Peyer's patch (tissue), 4 donors: ENCODE data around the gene SERINC5. TPM values are rescaled to one million over a fixed set of nuclear protein-coding genes. Genes with fewer than 3 reads are reported as not detected.

ENCODE experiments used
- DNase-seq, 3 donors: peaks; one replicate each; pipeline ENCODE4 v3.0.0-alpha.2; 2017 to 2019
- H3K27ac ChIP-seq, 4 donors: fragments of 200-600 bp; sonication (generic); one replicate each; pipeline ENCODE4 v1.5.1; 2016 to 2019
- H3K27me3 ChIP-seq, 2 donors: fragments of 200-600 bp; sonication (generic); one replicate each; pipeline ENCODE4 v1.5.1; 2019
- H3K36me3 ChIP-seq, 3 donors: fragments of 200-600 bp; sonication (generic); one replicate each; pipeline ENCODE4 v1.5.1; 2016 to 2019
- H3K4me1 ChIP-seq, 4 donors: fragments of 200-600 bp; sonication (generic); one replicate each; pipeline ENCODE4 v1.5.1; 2016 to 2019
- H3K4me3 ChIP-seq, 4 donors: fragments of 200-600 bp; sonication (generic); 1 replicate in 3 of 4; 2 replicates in 1 of 4; pipeline ENCODE4 v1.5.1; 2016 to 2019; ENCODE audit warnings: mild to moderate bottlenecking in 1 of 4
- H3K9me3 ChIP-seq, 4 donors: fragments of 200-600 bp; sonication (generic); one replicate each; pipeline ENCODE4 v1.5.1; 2016 to 2019; ENCODE audit warnings: mild to moderate bottlenecking in 1 of 4
- POLR2A ChIP-seq, 2 donors: fragments of 450-650 bp; IDR thresholded peaks; one replicate each; pipeline ENCODE4 v1.5.1; 2017; ENCODE audit warnings: antibody characterized with exemption in 2 of 2, mild to moderate bottlenecking in 2 of 2, moderate library complexity in 2 of 2
- total RNA-seq, 4 donors: library from RNA; depleted of rRNA; stranded (reverse); fragments of >200 nt; gene quantifications; one replicate each; pipeline ENCODE4 v1.1.0, GENCODE V29; 2016
- TF ChIP-seq, protein P1 (sequence below), 6 experiments: fragments of 450-650 bp in 4 of 6; fragments of 200-600 bp in 2 of 6; sonication (generic) in 1 of 6; IDR thresholded peaks; one replicate each; pipeline ENCODE4 v1.5.1; 2017 to 2019; ENCODE audit warnings: antibody characterized with exemption in 6 of 6, mild to moderate bottlenecking in 3 of 6, moderate library complexity in 1 of 6

Gene SERINC5
- total RNA-seq, 4 donors from 2014 or later: 22.3 to 40.9 (median 30.3) TPM

DNA sequence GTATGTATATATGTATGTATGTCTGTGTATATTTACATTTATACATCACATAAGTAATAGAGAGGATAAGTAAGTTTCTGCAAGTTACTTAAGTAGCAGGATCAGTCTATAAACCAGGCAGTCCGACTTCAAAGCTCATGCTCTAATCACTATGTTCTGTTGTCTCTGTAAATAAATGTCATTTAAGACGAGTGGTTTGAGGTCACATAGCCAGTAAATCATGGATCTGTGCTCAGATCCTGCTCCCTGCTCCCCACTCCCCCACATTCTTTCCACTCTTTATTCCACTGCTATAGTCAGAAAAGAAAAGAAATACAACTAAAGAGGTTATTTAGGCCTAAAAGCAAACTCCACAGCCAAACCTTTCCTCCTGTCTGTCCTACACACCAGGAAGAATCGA is 90.4 kb downstream of the SERINC5 start:
- no peaks in the 10 kb centered on the region for H3K4me1 ChIP-seq
- H3K27me3 ChIP-seq: no peaks in the 10 kb centered on the region
- no peak overlapping the region for H3K4me3 ChIP-seq
- TF ChIP-seq POLR2A (IDR thresholded peaks at IDR 0.05): no peak
- TF ChIP-seq, protein P1, sequence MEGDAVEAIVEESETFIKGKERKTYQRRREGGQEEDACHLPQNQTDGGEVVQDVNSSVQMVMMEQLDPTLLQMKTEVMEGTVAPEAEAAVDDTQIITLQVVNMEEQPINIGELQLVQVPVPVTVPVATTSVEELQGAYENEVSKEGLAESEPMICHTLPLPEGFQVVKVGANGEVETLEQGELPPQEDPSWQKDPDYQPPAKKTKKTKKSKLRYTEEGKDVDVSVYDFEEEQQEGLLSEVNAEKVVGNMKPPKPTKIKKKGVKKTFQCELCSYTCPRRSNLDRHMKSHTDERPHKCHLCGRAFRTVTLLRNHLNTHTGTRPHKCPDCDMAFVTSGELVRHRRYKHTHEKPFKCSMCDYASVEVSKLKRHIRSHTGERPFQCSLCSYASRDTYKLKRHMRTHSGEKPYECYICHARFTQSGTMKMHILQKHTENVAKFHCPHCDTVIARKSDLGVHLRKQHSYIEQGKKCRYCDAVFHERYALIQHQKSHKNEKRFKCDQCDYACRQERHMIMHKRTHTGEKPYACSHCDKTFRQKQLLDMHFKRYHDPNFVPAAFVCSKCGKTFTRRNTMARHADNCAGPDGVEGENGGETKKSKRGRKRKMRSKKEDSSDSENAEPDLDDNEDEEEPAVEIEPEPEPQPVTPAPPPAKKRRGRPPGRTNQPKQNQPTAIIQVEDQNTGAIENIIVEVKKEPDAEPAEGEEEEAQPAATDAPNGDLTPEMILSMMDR (IDR thresholded peaks at IDR 0.05): no peak
- H3K36me3 ChIP-seq: peaks cover 0 to 32% (median 0%) of the 10 kb centered on the region in 3 donors
- DNase-seq: no peak
- H3K9me3 ChIP-seq: no peaks in the 10 kb centered on the region
- H3K27ac ChIP-seq: no peak overlapping the region

DNA sequence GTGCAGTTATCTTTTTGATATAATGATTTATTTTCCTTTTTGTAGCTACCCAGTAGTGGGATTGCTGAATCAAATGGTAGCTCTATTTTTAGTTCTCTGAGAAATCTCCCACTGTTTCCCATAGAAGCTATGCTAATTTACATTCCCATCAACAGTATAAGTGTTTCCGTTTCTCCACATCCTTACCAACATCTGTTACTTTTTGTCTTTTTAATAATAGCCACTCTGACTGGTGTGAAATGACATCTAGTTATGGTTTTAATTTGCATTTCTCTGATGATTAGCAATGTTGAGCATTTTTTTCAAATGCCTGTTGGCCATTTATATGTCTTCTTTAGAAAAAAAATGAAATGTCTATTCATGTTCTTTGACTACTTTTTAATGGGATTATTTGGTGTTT is 94.7 kb downstream of the SERINC5 start:
- peaks cover 0 to 31% (median 0%) of the 10 kb centered on the region in 3 donors for H3K36me3 ChIP-seq

DNA sequence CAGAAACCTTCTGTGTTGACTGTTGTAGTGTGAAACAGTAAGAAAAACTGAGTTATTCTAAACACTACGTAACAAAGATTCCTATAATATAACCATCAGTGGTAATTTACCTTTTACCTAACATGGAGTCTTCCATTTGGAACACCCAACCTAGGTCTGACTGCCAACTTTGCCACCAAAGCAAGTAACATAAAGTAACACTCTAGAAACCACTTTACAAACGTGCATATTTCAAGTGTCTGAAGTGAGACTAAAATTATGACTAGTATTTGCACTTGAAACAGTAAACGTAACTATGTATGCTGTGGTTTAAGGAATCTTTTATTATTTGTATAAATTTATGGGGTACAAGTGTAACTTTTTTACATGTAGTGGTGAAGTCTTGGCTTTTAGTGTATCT is 95.6 kb downstream of the SERINC5 start:
- no peak overlapping the region for H3K27ac ChIP-seq
- no peak overlapping the region for H3K4me3 ChIP-seq
- H3K36me3 ChIP-seq: peaks cover 0 to 31% (median 0%) of the 10 kb centered on the region in 3 donors
- H3K4me1 ChIP-seq: no peaks in the 10 kb centered on the region
- no peak for TF ChIP-seq POLR2A (IDR thresholded peaks at IDR 0.05)
- TF ChIP-seq, protein P1 (IDR thresholded peaks at IDR 0.05): no peak
- H3K27me3 ChIP-seq: no peaks in the 10 kb centered on the region
- no peak for DNase-seq
- H3K9me3 ChIP-seq: no peaks in the 10 kb centered on the region

More for the DNA sequence above, 94.7 kb downstream of the SERINC5 start:
- TF ChIP-seq, protein P1 (IDR thresholded peaks at IDR 0.05): no peak
- TF ChIP-seq POLR2A (IDR thresholded peaks at IDR 0.05): no peak
- no peak for DNase-seq
- no peaks in the 10 kb centered on the region for H3K27me3 ChIP-seq
- no peaks in the 10 kb centered on the region for H3K9me3 ChIP-seq
- H3K4me1 ChIP-seq: no peaks in the 10 kb centered on the region
- H3K27ac ChIP-seq: no peak overlapping the region
- no peak overlapping the region for H3K4me3 ChIP-seq

DNA sequence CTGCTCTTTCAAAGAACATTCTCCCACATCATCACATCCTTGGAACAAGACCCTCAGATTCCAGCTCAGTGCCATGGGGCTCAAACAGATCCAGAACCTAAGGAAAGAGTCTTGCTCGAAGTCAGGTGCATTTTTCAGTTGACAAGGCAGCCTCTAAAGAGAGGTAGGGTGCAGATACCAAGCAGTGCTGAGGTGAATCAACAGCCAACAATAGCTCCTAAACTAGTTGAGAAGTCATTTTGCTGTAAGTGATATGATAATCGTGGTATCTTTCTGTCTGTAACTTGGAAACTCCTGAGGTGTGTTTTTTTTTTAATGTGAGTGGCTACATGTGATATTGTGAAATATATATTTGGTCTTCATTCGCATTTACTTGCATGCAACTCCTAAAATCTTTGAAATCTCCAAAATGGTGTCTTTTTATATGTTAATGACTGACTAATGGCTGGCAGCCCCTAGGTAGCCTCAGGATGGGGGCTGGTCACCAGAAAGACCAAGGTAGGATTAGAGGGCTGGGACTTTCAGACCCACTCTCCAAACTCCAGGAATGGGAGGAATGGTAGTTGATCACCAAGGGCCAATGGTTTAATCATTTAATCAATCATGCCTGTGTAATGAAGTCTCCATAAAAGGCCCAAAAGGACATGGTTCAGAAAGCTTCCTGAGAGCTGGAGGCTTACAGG is 96.6 kb downstream of the SERINC5 start:
- H3K4me3 ChIP-seq: no peak overlapping the region
- no peak for TF ChIP-seq POLR2A (IDR thresholded peaks at IDR 0.05)
- TF ChIP-seq, protein P1 (IDR thresholded peaks at IDR 0.05): no peak
- no peak overlapping the region for H3K27ac ChIP-seq
- no peaks in the 10 kb centered on the region for H3K9me3 ChIP-seq
- no peaks in the 10 kb centered on the region for H3K4me1 ChIP-seq
- DNase-seq: no peak
- peaks cover 0 to 33% (median 0%) of the 10 kb centered on the region in 3 donors for H3K36me3 ChIP-seq
- no peaks in the 10 kb centered on the region for H3K27me3 ChIP-seq

DNA sequence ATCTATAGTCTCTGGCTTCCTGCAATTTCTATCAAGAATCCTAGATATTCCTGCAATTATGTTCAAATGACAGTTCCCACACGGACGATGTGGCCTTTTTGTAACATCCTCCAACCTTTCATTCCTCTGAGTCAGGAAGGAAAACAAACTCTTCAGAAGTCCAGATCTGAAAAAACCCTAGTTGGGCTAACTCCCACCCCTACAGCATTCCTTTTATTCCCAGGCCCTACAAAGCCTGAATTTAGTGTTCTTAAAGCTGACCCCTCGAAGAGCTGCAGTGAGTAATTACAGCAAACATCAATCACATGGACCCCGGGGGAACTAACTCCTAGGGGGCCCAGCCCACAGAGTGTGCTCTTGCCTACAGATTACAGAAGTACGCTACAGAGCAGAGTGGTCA is 99.7 kb downstream of the SERINC5 start:
- Histone ChIP-seq H3K4me1 (no peaks in the 10 kb centered on the region), H3K9me3 (no peaks in the 10 kb centered on the region), H3K36me3 (peaks cover 0 to 27% (median 0%) of the 10 kb centered on the region in 3 donors)

More for the DNA sequence above, 99.7 kb downstream of the SERINC5 start:
- Histone ChIP-seq H3K4me3 (no peak overlapping the region), H3K27ac (no peak overlapping the region), H3K27me3 (no peaks in the 10 kb centered on the region)
- TF ChIP-seq, protein P1 (IDR thresholded peaks at IDR 0.05): no peak
- TF ChIP-seq POLR2A (IDR thresholded peaks at IDR 0.05): no peak
- DNase-seq: no peak
